Measurements from ENCODE around the gene REV3L.
"Not testable (repeated sequence)": the region's sequence is repeated elsewhere in the genome, so short reads cannot be mapped to it uniquely, and the experiment has no call there.

REV3L gene

DNA sequence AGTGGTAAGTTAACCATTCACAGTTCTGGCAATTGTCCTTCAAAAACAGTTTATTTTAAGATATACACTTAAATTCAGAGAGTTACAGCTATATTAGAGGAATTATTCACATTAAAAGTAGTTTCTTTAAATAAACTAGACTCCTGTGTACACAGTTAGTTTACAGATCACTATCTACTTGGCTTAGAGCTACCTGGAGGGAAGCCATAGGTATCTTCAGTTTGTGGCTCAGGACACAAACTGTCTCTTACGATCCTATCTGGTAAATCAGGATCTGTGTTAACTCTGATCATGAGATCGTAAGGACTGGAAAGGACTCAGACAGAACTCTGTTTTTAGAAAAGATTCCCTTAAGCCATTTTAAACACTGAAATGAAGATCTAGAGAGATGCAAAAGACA lies 160.9 kb downstream of the REV3L start:
- TF ChIP-seq, protein P1, sequence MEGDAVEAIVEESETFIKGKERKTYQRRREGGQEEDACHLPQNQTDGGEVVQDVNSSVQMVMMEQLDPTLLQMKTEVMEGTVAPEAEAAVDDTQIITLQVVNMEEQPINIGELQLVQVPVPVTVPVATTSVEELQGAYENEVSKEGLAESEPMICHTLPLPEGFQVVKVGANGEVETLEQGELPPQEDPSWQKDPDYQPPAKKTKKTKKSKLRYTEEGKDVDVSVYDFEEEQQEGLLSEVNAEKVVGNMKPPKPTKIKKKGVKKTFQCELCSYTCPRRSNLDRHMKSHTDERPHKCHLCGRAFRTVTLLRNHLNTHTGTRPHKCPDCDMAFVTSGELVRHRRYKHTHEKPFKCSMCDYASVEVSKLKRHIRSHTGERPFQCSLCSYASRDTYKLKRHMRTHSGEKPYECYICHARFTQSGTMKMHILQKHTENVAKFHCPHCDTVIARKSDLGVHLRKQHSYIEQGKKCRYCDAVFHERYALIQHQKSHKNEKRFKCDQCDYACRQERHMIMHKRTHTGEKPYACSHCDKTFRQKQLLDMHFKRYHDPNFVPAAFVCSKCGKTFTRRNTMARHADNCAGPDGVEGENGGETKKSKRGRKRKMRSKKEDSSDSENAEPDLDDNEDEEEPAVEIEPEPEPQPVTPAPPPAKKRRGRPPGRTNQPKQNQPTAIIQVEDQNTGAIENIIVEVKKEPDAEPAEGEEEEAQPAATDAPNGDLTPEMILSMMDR (IDR thresholded peaks at IDR 0.05; ENCODE audit: control insufficient read depth, insufficient read depth, low read depth, low read length, missing control alignments), result no peak
- no peak overlapping the region for H3K4me3 ChIP-seq (ENCODE audit: control insufficient read depth, low read depth, low read length)
- no peak for DNase-seq (ENCODE audit: low read depth)

DNA sequence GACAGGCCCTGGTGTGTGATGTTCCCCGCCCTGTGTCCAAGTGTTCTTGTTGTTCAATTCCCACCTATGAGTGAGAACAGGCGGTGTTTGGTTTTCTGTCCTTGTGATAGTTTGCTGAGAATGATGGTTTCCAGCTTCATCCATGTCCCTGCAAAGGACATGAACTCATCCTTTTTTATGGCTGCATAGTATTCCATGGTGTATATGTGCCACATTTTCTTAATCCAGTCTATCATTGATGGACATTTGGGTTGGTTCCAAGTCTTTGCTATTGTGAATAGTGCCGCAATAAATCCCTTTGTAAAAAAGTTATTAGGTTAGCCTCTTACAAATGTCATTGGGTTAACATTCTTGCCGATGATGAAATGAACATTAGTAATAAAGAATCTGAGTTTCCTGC lies 175.1 kb downstream of the REV3L start:
- not testable (repeated sequence) for DNase-seq (ENCODE audit: low read depth); H3K4me3 ChIP-seq (ENCODE audit: control insufficient read depth, low read depth, low read length)

DNA sequence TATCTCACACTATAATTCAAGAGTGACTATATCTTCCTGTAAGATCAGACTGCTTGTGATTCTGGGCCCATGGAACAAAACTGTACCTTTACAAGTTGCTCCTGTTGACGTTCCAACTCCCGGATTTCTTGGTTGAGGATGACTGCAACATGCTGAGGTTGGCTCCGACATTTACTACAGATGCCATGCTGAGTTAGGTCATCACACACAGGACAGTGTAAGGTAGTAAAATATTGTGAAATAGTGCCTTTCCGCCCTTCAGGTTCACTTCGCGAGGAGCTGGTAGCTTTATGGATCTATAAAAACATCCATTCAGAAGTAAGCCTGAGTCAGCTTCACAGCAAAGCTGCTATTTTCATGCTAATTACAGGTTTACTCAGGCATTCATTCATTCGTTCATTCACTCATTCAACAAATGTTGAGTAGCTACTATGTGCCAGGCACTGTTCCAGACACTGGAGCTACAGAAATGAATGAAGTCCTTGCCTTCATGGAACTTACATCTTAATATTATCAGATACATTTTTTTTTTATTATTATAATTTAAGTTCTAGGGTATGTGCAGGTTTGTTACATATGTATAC lies 175.7 kb downstream of the REV3L start:
- TF ChIP-seq, protein P1 (IDR thresholded peaks at IDR 0.05; ENCODE audit: control insufficient read depth, insufficient read depth, low read depth, low read length, missing control alignments), result no peak
- no peak overlapping the region for H3K4me3 ChIP-seq (ENCODE audit: control insufficient read depth, low read depth, low read length)
- DNase-seq (ENCODE audit: low read depth), result no peak

DNA sequence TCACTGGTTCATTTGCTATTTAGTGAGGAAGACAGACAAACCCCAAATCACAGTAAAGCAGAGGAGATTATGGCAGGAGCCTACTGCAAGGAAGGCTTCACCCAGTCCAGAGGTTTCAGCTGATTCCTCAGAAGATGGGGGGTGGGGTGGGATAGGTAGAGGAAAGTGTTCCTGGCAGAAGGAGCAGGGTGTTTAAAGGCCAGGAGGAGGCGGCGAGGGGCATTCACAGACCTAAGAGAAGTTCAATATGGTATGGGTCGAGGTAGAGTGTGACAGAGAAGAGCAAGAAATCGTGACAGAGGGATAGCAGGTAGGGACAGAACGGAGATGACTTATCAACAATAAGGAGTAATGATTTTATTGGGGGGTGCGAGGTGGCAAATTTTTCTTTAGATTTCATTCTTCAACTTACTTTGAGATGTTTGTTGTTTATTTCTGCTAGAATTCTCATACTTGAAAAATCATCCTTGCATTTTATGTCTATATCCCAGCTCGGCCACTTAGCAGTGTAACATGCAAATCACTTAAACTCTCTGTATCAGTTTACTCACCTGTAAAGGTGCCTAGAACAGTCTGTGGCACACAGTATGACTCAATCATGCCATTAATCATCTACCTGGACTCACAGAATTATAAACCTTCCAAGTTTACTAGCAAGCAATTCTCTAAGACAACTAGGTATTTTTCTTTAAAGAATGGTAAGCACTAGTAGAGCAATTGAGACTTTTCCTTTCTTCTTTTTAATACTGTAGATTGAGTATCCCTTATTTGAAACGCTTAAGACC lies 176.7 kb downstream of the REV3L start:
- no peak for DNase-seq (ENCODE audit: low read depth)
- no peak overlapping the region for H3K4me3 ChIP-seq (ENCODE audit: control insufficient read depth, low read depth, low read length)
- TF ChIP-seq, protein P1 (IDR thresholded peaks at IDR 0.05; ENCODE audit: control insufficient read depth, insufficient read depth, low read depth, low read length, missing control alignments), result peak; percentile 4

DNA sequence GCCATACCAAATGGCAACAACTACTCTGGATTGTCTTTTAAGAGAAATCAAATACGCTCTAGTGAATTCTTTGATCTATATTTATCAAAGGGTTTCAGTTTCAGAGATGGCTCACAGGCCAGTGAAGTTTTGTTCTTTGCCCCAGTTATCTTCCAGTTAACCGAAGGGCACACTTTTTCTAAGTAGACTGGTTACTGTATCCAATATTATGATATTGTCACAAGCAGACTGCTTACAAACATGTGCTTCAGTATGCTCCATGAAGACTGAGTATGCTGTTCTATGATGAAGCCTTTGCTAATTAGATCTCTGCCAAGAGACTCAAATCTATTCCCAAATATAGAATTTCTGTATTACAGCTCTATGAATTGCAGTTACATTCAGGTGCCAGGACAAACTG lies 181.1 kb downstream of the REV3L start:
- no peak overlapping the region for H3K4me3 ChIP-seq (ENCODE audit: control insufficient read depth, low read depth, low read length)
- no peak for DNase-seq (ENCODE audit: low read depth)
- TF ChIP-seq, protein P1 (IDR thresholded peaks at IDR 0.05; ENCODE audit: control insufficient read depth, insufficient read depth, low read depth, low read length, missing control alignments), result no peak

DNA sequence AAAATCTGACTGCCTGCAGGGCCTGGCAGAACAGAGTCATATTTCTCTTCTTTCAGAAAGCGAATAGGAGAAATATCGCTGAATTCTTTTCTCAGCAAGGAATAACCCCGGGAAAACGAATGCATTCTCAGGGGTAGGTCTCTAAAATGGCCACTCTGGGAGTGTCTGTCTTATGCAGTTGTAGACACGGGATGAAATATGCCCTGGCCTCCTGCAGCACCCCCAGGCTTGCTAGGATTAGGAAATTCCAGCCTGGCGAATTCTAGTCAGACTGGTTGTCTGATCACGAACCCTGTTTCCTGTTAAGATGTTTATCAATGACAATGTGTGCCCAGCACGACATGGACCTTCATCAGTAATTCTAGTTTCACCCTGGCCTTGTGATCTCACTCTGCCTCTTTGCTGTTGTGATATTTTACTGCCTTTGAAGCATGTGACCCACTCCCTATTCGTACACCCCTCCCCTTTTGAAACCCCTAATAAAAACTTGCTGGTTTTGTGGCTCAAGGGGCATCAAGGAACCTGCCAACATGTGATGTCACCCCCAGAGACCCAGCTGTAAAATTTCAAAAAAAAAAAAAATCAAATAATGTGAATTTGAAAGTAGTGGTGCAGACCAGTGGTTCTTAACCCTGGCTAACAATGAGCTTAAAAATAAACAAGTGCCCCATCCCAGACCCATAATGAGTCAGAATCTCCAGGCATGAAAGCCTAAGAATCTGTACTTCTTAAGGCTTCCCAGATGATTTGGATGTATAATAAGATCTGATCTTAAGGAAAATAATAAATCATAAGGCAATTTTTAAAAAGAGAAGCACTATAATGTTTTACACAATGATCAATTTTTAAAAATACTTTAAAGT lies 181.8 kb downstream of the REV3L start:
- H3K4me3 ChIP-seq (ENCODE audit: control insufficient read depth, low read depth, low read length); DNase-seq (ENCODE audit: low read depth): not testable (repeated sequence)

DNA sequence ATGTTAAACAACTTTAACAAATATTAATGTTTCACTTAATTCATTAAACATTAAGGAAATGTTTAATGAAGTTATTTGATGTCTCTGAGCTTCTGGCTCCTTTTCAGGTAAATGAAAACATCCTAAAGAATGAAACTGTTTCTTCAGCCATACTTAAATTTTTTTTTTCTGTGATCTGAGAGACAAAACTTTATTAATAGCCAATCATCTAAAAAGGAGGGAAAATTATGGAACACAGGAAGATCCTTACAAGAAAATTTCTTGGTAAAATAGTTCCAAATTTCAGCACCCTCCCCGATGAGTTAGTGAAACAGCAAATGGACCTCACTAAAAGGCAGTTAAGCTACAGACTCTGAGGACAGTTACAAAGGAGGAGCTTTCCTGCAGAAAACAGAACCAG lies 185.2 kb downstream of the REV3L start:
- H3K4me3 ChIP-seq (ENCODE audit: control insufficient read depth, low read depth, low read length), result no peak overlapping the region
- DNase-seq (ENCODE audit: low read depth), result no peak
- TF ChIP-seq, protein P1 (IDR thresholded peaks at IDR 0.05; ENCODE audit: control insufficient read depth, insufficient read depth, low read depth, low read length, missing control alignments), result no peak

All from AG09309 (cell line).